ENCODE data around the gene GPR39.

GPR39 gene

DNA sequence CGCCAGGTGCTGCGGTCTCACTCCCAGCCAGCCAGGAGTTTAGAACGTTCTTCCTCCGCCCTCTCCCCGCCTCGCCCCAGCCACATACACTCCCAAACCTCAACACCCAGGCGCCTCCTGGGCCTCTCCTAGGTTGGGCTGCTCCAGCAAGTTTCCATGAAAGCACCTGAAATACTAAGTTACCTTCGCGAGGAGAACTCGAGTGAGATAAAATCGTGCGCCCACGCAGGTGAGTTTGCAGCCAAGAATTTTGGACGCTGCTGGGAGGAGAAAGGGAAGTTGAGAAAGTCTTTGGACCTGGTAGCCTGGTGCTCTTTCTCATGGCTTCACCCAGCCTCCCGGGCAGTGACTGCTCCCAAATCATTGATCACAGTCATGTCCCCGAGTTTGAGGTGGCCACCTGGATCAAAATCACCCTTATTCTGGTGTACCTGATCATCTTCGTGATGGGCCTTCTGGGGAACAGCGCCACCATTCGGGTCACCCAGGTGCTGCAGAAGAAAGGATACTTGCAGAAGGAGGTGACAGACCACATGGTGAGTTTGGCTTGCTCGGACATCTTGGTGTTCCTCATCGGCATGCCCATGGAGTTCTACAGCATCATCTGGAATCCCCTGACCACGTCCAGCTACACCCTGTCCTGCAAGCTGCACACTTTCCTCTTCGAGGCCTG, at the start of gene GPR39:
TSS of gene GPR39 (plus strand) at position 83 of the 673 bp plus-strand sequence.
- Histone ChIP-seq H3K36me3 (ENCODE audit: low read length) (no peaks in the 10 kb centered on the region), H3K27me3 (ENCODE audit: low read length) (no peaks in the 10 kb centered on the region), H3K9me3 (ENCODE audit: insufficient read depth, low read length) (no peaks in the 10 kb centered on the region), H3K9ac (ENCODE audit: low read length) (no peak within 1 kb of the TSS), H3F3A (ENCODE audit: insufficient read depth) (no peaks in the 10 kb centered on the region), H3K4me3 (ENCODE audit: insufficient read depth, low read length, poor library complexity, severe bottlenecking) (no peak within 1 kb of the TSS), H3K4me2 (ENCODE audit: low read depth, low read length, poor library complexity, severe bottlenecking) (no peak within 1 kb of the TSS), H4K20me1 (ENCODE audit: low read depth, low read length) (no peaks in the 10 kb centered on the region), H3K79me2 (ENCODE audit: insufficient read depth, low read length) (no peaks in the 10 kb centered on the region), H3K9me2 (replicated peaks; ENCODE audit: insufficient read depth, low read length) (no peaks in the 10 kb centered on the region), H3K27ac (ENCODE audit: low read depth, low read length) (no peak within 1 kb of the TSS), H2AFZ (ENCODE audit: low read depth, low read length, severe bottlenecking) (no peak within 1 kb of the TSS)
- TF ChIP-seq, protein P1, sequence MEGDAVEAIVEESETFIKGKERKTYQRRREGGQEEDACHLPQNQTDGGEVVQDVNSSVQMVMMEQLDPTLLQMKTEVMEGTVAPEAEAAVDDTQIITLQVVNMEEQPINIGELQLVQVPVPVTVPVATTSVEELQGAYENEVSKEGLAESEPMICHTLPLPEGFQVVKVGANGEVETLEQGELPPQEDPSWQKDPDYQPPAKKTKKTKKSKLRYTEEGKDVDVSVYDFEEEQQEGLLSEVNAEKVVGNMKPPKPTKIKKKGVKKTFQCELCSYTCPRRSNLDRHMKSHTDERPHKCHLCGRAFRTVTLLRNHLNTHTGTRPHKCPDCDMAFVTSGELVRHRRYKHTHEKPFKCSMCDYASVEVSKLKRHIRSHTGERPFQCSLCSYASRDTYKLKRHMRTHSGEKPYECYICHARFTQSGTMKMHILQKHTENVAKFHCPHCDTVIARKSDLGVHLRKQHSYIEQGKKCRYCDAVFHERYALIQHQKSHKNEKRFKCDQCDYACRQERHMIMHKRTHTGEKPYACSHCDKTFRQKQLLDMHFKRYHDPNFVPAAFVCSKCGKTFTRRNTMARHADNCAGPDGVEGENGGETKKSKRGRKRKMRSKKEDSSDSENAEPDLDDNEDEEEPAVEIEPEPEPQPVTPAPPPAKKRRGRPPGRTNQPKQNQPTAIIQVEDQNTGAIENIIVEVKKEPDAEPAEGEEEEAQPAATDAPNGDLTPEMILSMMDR (IDR thresholded peaks at IDR 0.05; ENCODE audit: insufficient read depth, low read length, poor library complexity, severe bottlenecking) = no peak
- TF ChIP-seq EZH2phosphoT487 (conservative IDR thresholded peaks at IDR 0.05; ENCODE audit: low read length) = no peak

DNA sequence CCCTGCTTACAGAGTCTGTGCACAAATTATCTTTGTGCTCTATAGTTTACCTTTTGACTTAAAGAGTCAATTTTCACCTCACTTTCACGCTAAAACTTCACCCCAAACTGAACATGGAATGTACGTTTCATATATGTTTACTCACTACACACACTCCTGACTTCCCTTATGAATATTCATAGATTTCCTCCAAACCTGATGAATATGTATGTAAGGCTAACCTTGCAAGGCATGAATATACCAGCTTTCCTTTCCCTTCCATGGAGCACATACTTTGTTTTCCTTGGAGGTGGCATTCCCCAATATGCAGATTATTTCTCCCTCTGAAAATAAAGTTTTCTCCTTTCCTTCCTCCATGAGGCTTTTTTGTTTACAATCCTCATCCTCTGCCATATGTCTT, 48.4 kb upstream of the GPR39 start:
- TF ChIP-seq EZH2phosphoT487 (conservative IDR thresholded peaks at IDR 0.05; ENCODE audit: low read length) = no peak
- TF ChIP-seq, protein P1 (IDR thresholded peaks at IDR 0.05; ENCODE audit: insufficient read depth, low read length, poor library complexity, severe bottlenecking) = no peak
- Histone ChIP-seq H3K9ac (ENCODE audit: low read length) (no peak overlapping the region), H2AFZ (ENCODE audit: low read depth, low read length, severe bottlenecking) (no peak overlapping the region), H3K79me2 (ENCODE audit: insufficient read depth, low read length) (no peaks in the 10 kb centered on the region), H3K4me3 (ENCODE audit: insufficient read depth, low read length, poor library complexity, severe bottlenecking) (no peak overlapping the region), H3K9me3 (ENCODE audit: insufficient read depth, low read length) (peaks cover 4% of the 10 kb centered on the region; the same call in 1 of the 2 replicates), H3K27ac (ENCODE audit: low read depth, low read length) (no peak overlapping the region), H4K20me1 (ENCODE audit: low read depth, low read length) (no peaks in the 10 kb centered on the region), H3F3A (ENCODE audit: insufficient read depth) (no peaks in the 10 kb centered on the region), H3K27me3 (ENCODE audit: low read length) (no peaks in the 10 kb centered on the region), H3K9me2 (replicated peaks; ENCODE audit: insufficient read depth, low read length) (no peaks in the 10 kb centered on the region), H3K4me2 (ENCODE audit: low read depth, low read length, poor library complexity, severe bottlenecking) (no peak overlapping the region), H3K36me3 (ENCODE audit: low read length) (no peaks in the 10 kb centered on the region)

DNA sequence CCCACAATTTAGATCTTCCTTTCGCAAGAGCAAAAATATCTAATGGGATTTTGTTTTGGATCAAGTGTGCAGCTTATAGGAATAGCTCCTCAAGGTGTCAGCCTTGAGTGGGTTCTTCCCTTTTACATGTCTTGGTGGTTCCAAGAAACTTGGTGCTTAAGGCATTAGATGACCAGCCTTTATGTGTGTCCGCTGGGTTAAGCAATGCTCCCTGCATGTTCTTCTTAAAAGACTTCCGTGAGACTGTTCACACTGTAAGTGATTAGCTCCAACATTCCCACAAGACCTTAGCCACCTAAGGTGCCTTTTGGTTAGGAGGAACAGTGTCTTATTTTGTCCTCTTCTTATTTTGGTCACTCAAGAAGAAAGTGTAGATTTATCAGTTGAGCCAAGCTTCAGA, 44.3 kb upstream of the GPR39 start:
- H4K20me1 ChIP-seq (ENCODE audit: low read depth, low read length) = no peaks in the 10 kb centered on the region
- no peaks in the 10 kb centered on the region for H3K9me2 ChIP-seq (replicated peaks; ENCODE audit: insufficient read depth, low read length)

More for the DNA sequence above, 44.3 kb upstream of the GPR39 start:
- TF ChIP-seq, protein P1 (IDR thresholded peaks at IDR 0.05; ENCODE audit: insufficient read depth, low read length, poor library complexity, severe bottlenecking) = no peak
- TF ChIP-seq EZH2phosphoT487 (conservative IDR thresholded peaks at IDR 0.05; ENCODE audit: low read length) = no peak
- no peaks in the 10 kb centered on the region for H3K36me3 ChIP-seq (ENCODE audit: low read length)
- no peaks in the 10 kb centered on the region for H3K79me2 ChIP-seq (ENCODE audit: insufficient read depth, low read length)
- H3K4me2 ChIP-seq (ENCODE audit: low read depth, low read length, poor library complexity, severe bottlenecking) = no peak overlapping the region
- no peak overlapping the region for H2AFZ ChIP-seq (ENCODE audit: low read depth, low read length, severe bottlenecking)
- no peak overlapping the region for H3K27ac ChIP-seq (ENCODE audit: low read depth, low read length)
- H3K9me3 ChIP-seq (ENCODE audit: insufficient read depth, low read length) = no peaks in the 10 kb centered on the region
- H3F3A ChIP-seq (ENCODE audit: insufficient read depth) = no peaks in the 10 kb centered on the region
- no peak overlapping the region for H3K9ac ChIP-seq (ENCODE audit: low read length)
- H3K27me3 ChIP-seq (ENCODE audit: low read length) = no peaks in the 10 kb centered on the region
- no peak overlapping the region for H3K4me3 ChIP-seq (ENCODE audit: insufficient read depth, low read length, poor library complexity, severe bottlenecking)
